Measurements from ENCODE around the gene PRKCZ.

DNA sequence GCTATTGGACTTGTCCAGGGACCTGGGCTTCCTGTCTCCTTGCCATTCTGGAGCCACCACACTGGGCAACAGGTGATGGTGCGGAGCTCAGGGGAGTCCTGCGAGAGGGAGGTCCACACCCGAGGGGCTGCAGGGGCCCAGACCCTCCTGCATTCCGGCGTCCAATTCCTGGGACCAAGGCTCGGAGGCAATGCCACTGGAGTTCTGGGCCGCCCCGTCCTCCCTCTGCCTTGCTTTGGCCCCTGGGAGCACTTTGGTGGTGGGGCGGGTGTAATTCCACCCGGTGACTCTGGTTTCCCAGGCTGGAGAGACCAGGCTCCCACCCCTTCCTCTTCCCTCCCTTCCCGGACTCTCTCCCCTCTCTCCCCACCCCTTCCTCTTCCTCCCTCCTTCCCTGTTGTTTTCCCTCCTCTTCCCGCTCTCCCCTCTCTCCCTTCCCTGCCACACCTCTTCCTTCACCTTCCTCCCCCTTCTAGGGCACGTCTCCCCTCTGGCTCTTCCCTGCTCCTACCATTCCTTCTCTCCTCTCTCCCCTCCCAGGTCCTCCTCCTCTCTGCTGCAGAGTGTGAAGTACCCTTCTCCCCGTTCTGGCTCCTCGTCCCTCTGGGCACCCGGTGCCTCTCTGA is 2.0 kb downstream of the PRKCZ start:
- no peak for TF ChIP-seq POLR2A (IDR thresholded peaks at IDR 0.05; ENCODE audit: extremely low read depth, insufficient read length)
- TF ChIP-seq, protein P1, sequence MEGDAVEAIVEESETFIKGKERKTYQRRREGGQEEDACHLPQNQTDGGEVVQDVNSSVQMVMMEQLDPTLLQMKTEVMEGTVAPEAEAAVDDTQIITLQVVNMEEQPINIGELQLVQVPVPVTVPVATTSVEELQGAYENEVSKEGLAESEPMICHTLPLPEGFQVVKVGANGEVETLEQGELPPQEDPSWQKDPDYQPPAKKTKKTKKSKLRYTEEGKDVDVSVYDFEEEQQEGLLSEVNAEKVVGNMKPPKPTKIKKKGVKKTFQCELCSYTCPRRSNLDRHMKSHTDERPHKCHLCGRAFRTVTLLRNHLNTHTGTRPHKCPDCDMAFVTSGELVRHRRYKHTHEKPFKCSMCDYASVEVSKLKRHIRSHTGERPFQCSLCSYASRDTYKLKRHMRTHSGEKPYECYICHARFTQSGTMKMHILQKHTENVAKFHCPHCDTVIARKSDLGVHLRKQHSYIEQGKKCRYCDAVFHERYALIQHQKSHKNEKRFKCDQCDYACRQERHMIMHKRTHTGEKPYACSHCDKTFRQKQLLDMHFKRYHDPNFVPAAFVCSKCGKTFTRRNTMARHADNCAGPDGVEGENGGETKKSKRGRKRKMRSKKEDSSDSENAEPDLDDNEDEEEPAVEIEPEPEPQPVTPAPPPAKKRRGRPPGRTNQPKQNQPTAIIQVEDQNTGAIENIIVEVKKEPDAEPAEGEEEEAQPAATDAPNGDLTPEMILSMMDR (IDR thresholded peaks at IDR 0.05; ENCODE audit: low read depth, low read length), result no peak

All from NB4 (cell line).